Gastrocnemius medialis (tissue), 4 donors: ENCODE results near the gene MKKS. TPM values are rescaled to one million over a fixed set of nuclear protein-coding genes. Genes with fewer than 3 reads are reported as not detected.

Experiments used
- ATAC-seq, 2 donors: fragments of 150-250 bp; one replicate each; pipeline ENCODE4 v1.9.1; 2016
- DNase-seq, 2 donors: peaks; one replicate each; pipeline ENCODE4 v3.0.0-alpha.2; 2019
- H3K27ac ChIP-seq, 4 donors: fragments of 200-600 bp; sonication (generic); 1 replicate in 1 of 4; 2 replicates in 3 of 4; pipeline ENCODE4 v1.5.1; 2016 to 2018; ENCODE audit warnings: mild to moderate bottlenecking in 2 of 4, moderate library complexity in 1 of 4
- H3K27me3 ChIP-seq, 3 donors: fragments of 200-600 bp; sonication (generic) in 2 of 3; 1 replicate in 1 of 3; 2 replicates in 2 of 3; pipeline versions ENCODE4 v1.5.1 to v1.6.0; 2016 to 2019; ENCODE audit warnings: mild to moderate bottlenecking in 1 of 3, moderate library complexity in 1 of 3
- H3K36me3 ChIP-seq, 2 donors: fragments of 200-600 bp; sonication (generic) in 1 of 2; one replicate each; pipeline ENCODE4 v1.5.1; 2017 to 2018
- H3K4me1 ChIP-seq, 2 donors: fragments of 200-600 bp; sonication (generic) in 1 of 2; one replicate each; pipeline ENCODE4 v1.5.1; 2016 to 2017; ENCODE audit warnings: mild to moderate bottlenecking in 2 of 2
- H3K4me3 ChIP-seq, 4 donors: fragments of 200-600 bp; sonication (generic) in 3 of 4; 1 replicate in 1 of 4; 2 replicates in 3 of 4; pipeline ENCODE4 v1.5.1; 2016 to 2019; ENCODE audit warnings: mild to moderate bottlenecking in 2 of 4
- H3K9me3 ChIP-seq, 3 donors: fragments of 200-600 bp; sonication (generic) in 2 of 3; 1 replicate in 1 of 3; 2 replicates in 2 of 3; pipeline ENCODE4 v1.5.1; 2016 to 2019
- POLR2A ChIP-seq, 2 donors: fragments of 450-650 bp; IDR thresholded peaks; one replicate each; pipeline ENCODE4 v1.6.1; 2017; ENCODE audit warnings: antibody characterized with exemption in 2 of 2, mild to moderate bottlenecking in 2 of 2, moderate library complexity in 2 of 2
- in situ Hi-C, 4 donors: fragments of 200-750 bp; cut with MboI; loops; one replicate each; pipeline versions ENCODE4 v1.15.0 to v1.8.0; 2017; ENCODE audit warnings: low sequenced_read_pairs in 4 of 4
- intact Hi-C: fragments of 100-400 bp; cut with DNase I; formaldehyde crosslinking; loops from one replicate; pipeline ENCODE4 v1.15.1; 2023; ENCODE audit warnings: low total_unique reads
- total RNA-seq, 4 donors: library from RNA; depleted of rRNA; stranded (reverse); fragments of >200 nt; gene quantifications; one replicate each; pipeline versions ENCODE4 v1.1.0 to v1.2.3, GENCODE V29; 2016
- TF ChIP-seq, protein P1 (sequence below), 5 experiments: fragments of 450-650 bp in 3 of 5; fragments of 200-600 bp in 2 of 5; sonication (generic) in 2 of 5; IDR thresholded peaks in 4 of 5; conservative IDR thresholded peaks in 1 of 5; 1 replicate in 4 of 5; 2 replicates in 1 of 5; pipeline ENCODE4 v1.5.1; 2016 to 2019; ENCODE audit warnings: antibody characterized with exemption in 5 of 5, mild to moderate bottlenecking in 3 of 5, moderate library complexity in 3 of 5

Gene MKKS
- total RNA-seq, 4 donors from 2014 or later = 8.1 to 15.2 (median 14.6) TPM

DNA sequence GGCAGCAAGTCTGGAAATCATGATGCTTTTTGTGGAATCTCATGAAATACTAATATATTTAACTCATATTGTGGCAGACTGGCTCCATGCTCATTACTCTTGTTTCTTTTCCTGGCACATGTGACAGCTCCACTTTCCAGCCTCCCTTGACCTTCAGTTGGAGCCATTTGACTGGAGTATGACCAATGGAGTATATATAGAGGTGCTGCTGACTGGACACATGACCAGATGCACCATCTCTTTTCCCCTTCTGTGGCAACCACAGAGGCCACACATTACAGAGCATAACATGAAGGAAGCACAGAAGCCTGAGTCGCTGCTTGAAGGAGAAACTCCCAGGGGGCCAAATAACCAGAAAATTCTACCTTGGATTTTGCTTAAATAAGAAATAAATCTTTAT lies 77.4 kb downstream of the MKKS start:
- DNase-seq = no peak
- Histone ChIP-seq H3K27ac (no peak overlapping the region), H3K9me3 (no peaks in the 10 kb centered on the region), H3K4me3 (no peak overlapping the region), H3K27me3 (no peaks in the 10 kb centered on the region), H3K4me1 (peaks cover 0 to 5% of the 10 kb centered on the region in 2 donors), H3K36me3 (no peaks in the 10 kb centered on the region)
- in situ Hi-C loops (no loop called here), intact Hi-C loops (no loop called here)
- ATAC-seq = peak in 1 of 2 donors; percentile 49
- no peak for TF ChIP-seq POLR2A (IDR thresholded peaks at IDR 0.05)
- TF ChIP-seq, protein P1, sequence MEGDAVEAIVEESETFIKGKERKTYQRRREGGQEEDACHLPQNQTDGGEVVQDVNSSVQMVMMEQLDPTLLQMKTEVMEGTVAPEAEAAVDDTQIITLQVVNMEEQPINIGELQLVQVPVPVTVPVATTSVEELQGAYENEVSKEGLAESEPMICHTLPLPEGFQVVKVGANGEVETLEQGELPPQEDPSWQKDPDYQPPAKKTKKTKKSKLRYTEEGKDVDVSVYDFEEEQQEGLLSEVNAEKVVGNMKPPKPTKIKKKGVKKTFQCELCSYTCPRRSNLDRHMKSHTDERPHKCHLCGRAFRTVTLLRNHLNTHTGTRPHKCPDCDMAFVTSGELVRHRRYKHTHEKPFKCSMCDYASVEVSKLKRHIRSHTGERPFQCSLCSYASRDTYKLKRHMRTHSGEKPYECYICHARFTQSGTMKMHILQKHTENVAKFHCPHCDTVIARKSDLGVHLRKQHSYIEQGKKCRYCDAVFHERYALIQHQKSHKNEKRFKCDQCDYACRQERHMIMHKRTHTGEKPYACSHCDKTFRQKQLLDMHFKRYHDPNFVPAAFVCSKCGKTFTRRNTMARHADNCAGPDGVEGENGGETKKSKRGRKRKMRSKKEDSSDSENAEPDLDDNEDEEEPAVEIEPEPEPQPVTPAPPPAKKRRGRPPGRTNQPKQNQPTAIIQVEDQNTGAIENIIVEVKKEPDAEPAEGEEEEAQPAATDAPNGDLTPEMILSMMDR (IDR thresholded peaks at IDR 0.05 in 4 of 5, conservative IDR thresholded peaks at IDR 0.05 in 1 of 5) = no peak

DNA sequence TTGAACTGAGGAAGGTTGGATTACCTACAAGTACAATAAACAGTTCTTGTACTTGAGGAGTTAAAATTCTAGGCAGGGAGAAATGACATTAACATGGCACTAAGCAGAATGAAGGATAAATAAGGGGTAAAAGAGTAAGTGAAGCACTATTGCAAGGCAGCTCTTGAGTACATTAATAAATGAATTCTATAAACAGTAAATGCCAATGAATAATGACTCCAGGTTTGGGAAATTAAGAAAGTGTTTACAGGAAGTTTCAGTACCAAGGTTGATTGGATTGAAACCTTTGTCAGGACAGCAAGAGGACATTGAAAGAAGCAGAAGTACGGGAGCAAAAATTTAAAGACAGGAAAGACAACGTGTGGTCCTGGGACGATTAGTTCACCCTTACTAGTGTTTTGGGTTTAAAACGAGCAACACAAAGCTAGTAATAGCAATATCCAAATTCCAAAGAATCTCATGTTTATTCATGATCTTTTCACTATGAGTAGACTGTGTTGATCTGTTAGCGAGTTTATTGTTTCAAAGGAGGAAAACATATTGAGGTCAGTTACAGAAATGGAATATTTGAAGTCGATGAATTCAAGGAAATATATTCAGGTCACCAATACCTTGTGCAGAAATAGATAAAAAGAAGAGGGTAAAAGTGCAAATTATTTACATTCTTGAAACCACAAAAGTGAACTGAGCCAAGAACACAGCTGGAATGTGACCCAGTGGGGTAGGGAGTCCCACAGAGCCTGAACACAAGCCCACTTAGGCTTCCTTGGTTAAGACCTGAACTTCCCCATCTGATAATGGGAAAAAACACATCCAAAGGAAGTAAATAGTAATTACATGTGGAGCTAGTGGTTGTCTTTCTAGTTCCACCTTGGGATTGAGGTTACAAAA lies 80.8 kb downstream of the MKKS start:
- in situ Hi-C loops = no loop called here
- DNase-seq (no peak), ATAC-seq (no peak)
- Histone ChIP-seq H3K27ac (peak overlapping the region; percentile 10 to 70 (median 48)), H3K36me3 (no peaks in the 10 kb centered on the region), H3K4me3 (no peak overlapping the region), H3K9me3 (no peaks in the 10 kb centered on the region), H3K27me3 (no peaks in the 10 kb centered on the region), H3K4me1 (no peaks in the 10 kb centered on the region)
- intact Hi-C loops = no loop called here
- no peak for TF ChIP-seq POLR2A (IDR thresholded peaks at IDR 0.05)
- TF ChIP-seq, protein P1 (IDR thresholded peaks at IDR 0.05 in 4 of 5, conservative IDR thresholded peaks at IDR 0.05 in 1 of 5) = no peak

Other genes with a start within 250 kb of the MKKS start
- under 1 TPM in 1 of 4 donors, not detected in 3; 0.23 TPM for gene SNAP25, start 215.4 kb downstream of the MKKS start, total RNA-seq
- gene SLX4IP, start 1.1 kb upstream of the MKKS start, total RNA-seq = 1 to 10 TPM in 1 of 4 donors, under 1 TPM in 3; 0.22 to 1.3 (median 0.71) TPM
- 10 to 100 TPM; 10.3 to 19.6 (median 13.2) TPM for gene JAG1, start 239.8 kb upstream of the MKKS start, total RNA-seq